Vagina (tissue), 2 donors: ENCODE results near the gene FGF11.

Experiments used
- CTCF ChIP-seq, 3 experiments: fragments of 450-650 bp in 2 of 3; fragments of 200-600 bp in 1 of 3; sonication (generic) in 1 of 3; IDR thresholded peaks; one replicate each; pipeline ENCODE4 v1.5.1; 2017 to 2019; ENCODE audit warnings: antibody characterized with exemption in 3 of 3, mild to moderate bottlenecking in 2 of 3, moderate library complexity in 2 of 3
- POLR2A ChIP-seq, 2 donors: fragments of 450-650 bp; IDR thresholded peaks; one replicate each; pipeline ENCODE4 v1.6.1; 2017; ENCODE audit warnings: antibody characterized with exemption in 2 of 2, mild to moderate bottlenecking in 2 of 2, moderate library complexity in 2 of 2

DNA sequence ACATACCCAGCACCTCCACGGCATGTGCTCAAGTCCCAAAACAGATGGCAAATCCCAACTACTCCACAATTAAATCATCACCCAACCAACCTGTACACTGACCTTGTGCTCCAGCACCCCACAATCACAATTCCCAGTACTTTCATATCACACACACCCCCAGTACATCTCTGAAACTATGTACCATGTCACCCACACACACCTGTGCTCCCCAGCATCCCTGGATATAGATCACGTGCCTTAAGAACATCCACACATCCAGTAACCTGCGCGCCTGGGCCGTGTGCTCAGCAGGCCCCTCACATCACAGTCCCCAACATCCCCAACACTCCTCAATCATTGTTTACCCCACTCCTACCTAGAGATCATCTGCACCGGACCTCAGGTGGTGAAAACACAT lies 29.6 kb upstream of the FGF11 start:
- TF ChIP-seq CTCF (IDR thresholded peaks at IDR 0.05) (no peak), POLR2A (IDR thresholded peaks at IDR 0.05) (no peak)
